ENCODE measurements around the gene CCDC13.
"Not testable (repeated sequence)": the region's sequence is repeated elsewhere in the genome, so short reads cannot be mapped to it uniquely, and the experiment has no call there.

The CCDC13 gene

DNA sequence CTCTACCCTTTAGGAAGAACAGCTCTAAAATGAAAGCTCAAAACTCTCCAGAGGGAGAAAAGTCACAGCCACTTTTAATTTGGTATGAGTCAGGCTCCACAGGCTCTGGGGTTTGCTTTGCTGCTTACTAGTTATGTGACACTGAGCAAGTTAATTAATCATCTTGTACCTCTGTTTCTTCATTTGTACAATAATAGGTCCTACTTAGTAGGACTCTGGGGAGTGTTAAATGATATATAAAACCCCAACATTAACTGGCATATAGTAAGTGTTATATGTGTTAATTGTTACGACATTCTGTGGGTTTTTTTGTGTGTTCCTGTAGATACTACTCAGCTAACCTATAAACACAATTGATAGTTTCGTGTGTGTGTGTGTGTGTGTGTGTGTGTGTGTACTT, 42.8 kb upstream of the CCDC13 start:
- Histone ChIP-seq H3K4me2 (no peak overlapping the region), H3K4me1 (ENCODE audit: low read depth, poor library complexity, severe bottlenecking) (no peaks in the 10 kb centered on the region), H3K36me3 (ENCODE audit: insufficient read depth) (no peaks in the 10 kb centered on the region), H3K4me3 (IDR thresholded peaks at IDR 0.05; ENCODE audit: insufficient read depth, low read depth, low read length) (no peak overlapping the region), H3K27ac (no peak overlapping the region), H3K27me3 (ENCODE audit: insufficient read depth, low read depth) (no peaks in the 10 kb centered on the region), H4K20me1 (ENCODE audit: insufficient read depth) (no peaks in the 10 kb centered on the region), H2AFZ (ENCODE audit: low read depth) (no peak overlapping the region), H3K79me2 (ENCODE audit: insufficient read depth, low read depth) (no peaks in the 10 kb centered on the region), H3K9ac (no peak overlapping the region)
- TF ChIP-seq, protein P1, sequence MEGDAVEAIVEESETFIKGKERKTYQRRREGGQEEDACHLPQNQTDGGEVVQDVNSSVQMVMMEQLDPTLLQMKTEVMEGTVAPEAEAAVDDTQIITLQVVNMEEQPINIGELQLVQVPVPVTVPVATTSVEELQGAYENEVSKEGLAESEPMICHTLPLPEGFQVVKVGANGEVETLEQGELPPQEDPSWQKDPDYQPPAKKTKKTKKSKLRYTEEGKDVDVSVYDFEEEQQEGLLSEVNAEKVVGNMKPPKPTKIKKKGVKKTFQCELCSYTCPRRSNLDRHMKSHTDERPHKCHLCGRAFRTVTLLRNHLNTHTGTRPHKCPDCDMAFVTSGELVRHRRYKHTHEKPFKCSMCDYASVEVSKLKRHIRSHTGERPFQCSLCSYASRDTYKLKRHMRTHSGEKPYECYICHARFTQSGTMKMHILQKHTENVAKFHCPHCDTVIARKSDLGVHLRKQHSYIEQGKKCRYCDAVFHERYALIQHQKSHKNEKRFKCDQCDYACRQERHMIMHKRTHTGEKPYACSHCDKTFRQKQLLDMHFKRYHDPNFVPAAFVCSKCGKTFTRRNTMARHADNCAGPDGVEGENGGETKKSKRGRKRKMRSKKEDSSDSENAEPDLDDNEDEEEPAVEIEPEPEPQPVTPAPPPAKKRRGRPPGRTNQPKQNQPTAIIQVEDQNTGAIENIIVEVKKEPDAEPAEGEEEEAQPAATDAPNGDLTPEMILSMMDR (conservative IDR thresholded peaks at IDR 0.05; ENCODE audit: low read depth, low read length) = no peak

DNA sequence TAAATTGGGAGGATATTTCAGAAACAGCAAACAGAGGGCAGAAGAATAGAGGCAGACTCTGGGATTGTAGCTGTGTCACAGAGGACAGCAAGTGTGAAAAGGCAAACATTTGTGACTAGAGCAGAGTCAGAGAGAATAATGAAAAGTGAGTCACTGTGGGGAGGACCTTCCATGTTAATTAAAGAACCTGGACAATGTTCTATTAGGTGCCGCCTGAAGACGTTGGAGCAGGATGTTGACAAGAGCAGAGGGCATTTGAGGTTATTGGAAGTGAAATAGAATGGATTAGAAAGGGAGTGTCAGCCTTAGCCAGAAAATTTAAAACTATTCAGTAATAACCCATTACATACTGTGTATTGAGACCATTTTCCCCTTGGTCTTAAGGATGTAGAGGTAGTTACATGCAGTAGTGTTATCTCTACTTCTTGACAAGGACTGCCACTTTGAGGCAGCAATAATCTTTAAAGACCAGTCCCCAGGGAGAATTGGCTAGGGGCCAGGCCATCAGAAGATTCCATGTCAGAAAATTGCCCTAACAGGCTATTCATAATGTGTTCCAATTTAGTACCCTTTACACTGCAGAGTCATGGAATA, 42.0 kb upstream of the CCDC13 start:
- no peak overlapping the region for H3K4me2 ChIP-seq
- no peaks in the 10 kb centered on the region for H3K79me2 ChIP-seq (ENCODE audit: insufficient read depth, low read depth)
- no peaks in the 10 kb centered on the region for H3K36me3 ChIP-seq (ENCODE audit: insufficient read depth)
- H3K9ac ChIP-seq = no peak overlapping the region
- H3K4me3 ChIP-seq (IDR thresholded peaks at IDR 0.05; ENCODE audit: insufficient read depth, low read depth, low read length) = no peak overlapping the region
- no peaks in the 10 kb centered on the region for H3K4me1 ChIP-seq (ENCODE audit: low read depth, poor library complexity, severe bottlenecking)
- no peak overlapping the region for H2AFZ ChIP-seq (ENCODE audit: low read depth)
- H4K20me1 ChIP-seq (ENCODE audit: insufficient read depth) = no peaks in the 10 kb centered on the region
- no peaks in the 10 kb centered on the region for H3K27me3 ChIP-seq (ENCODE audit: insufficient read depth, low read depth)
- TF ChIP-seq, protein P1 (conservative IDR thresholded peaks at IDR 0.05; ENCODE audit: low read depth, low read length) = no peak
- H3K27ac ChIP-seq = no peak overlapping the region

DNA sequence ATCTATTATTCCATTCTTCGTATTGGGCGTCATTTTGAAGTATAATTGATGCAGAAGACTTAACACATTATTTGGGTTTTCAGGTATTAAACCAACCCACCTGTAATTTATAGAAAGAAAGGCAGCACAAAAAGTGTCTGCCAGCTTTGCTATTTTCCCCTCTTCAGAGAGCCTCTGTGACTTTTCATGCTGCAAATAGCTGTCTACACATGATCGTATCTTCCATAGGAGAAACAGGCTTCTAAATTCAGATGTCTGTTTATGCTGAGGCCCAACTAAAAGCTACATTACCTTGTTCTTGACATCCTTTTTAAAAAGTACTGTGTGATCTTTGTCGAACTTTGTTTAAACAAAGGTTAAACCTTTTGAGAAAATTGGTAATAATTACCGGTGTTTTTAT, 41.2 kb upstream of the CCDC13 start:
- TF ChIP-seq, protein P1 (conservative IDR thresholded peaks at IDR 0.05; ENCODE audit: low read depth, low read length) = no peak

DNA sequence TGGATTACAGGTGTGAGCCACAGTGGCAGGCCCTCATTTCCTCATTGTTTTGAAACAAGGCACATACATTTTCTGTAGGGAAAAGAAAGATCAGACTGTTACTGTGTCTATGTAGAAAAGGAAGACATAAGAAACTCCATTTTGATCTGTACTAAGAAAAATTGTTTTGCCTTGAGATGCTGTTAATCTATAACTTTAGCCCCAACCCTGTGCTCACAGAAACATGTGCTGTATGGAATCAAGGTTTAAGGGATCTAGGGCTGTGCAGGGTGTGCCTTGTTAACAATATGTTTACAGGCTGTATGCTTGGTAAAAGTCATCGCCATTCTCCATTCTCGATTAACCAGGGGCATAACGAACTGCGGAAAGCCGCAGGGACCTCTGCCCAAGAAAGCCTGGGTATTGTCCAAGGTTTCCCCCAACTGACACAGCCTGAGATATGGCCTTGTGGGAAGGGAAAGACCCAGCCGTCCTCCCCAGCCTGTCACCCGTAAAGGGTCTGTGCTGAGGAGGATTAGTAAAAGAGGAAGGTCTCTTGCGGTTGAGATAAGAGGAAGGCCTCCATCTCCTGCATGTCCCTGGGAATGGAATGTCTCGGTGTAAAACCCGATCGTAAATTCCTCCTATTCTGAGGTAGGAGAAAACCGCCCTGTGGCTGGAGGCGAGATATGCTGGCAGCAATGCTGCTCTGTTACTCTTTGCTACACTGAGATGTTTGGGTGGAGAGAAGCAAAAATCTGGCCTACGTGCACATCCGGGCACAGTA, 38.2 kb upstream of the CCDC13 start:
- not testable (repeated sequence) for H3K4me1 ChIP-seq (ENCODE audit: low read depth, poor library complexity, severe bottlenecking)

More for the DNA sequence above, 41.2 kb upstream of the CCDC13 start:
- H3K36me3 ChIP-seq (ENCODE audit: insufficient read depth) = no peaks in the 10 kb centered on the region
- no peaks in the 10 kb centered on the region for H3K79me2 ChIP-seq (ENCODE audit: insufficient read depth, low read depth)
- no peaks in the 10 kb centered on the region for H3K4me1 ChIP-seq (ENCODE audit: low read depth, poor library complexity, severe bottlenecking)
- H3K27ac ChIP-seq = no peak overlapping the region
- no peak overlapping the region for H3K9ac ChIP-seq
- H3K4me2 ChIP-seq = no peak overlapping the region
- no peak overlapping the region for H2AFZ ChIP-seq (ENCODE audit: low read depth)
- H3K4me3 ChIP-seq (IDR thresholded peaks at IDR 0.05; ENCODE audit: insufficient read depth, low read depth, low read length) = no peak overlapping the region
- no peaks in the 10 kb centered on the region for H3K27me3 ChIP-seq (ENCODE audit: insufficient read depth, low read depth)
- no peaks in the 10 kb centered on the region for H4K20me1 ChIP-seq (ENCODE audit: insufficient read depth)

DNA sequence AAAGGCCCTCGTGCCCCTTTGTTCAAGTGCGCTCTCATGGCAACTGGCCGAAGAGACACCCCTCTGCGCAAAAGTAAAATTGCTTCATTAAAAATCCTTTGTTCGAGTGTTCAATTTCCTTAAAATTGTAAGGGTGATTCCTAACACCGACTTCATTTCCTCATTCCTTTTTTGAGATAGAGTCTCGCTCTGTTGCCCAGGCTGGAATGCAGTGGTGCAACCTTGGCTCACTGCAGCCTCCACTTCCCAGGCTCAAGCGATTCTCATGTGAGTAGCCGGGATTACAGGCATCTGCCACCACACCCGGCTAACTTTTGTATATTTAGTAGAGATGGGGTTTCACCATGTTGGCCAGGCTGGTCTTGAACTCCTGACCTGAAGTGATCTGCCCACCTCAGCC, 37.7 kb upstream of the CCDC13 start:
- not testable (repeated sequence) for H3K4me1 ChIP-seq (ENCODE audit: low read depth, poor library complexity, severe bottlenecking); H3K27me3 ChIP-seq (ENCODE audit: insufficient read depth, low read depth); H3K4me3 ChIP-seq (IDR thresholded peaks at IDR 0.05; ENCODE audit: insufficient read depth, low read depth, low read length); H2AFZ ChIP-seq (ENCODE audit: low read depth); H3K36me3 ChIP-seq (ENCODE audit: insufficient read depth); H3K4me2 ChIP-seq; H3K79me2 ChIP-seq (ENCODE audit: insufficient read depth, low read depth); H4K20me1 ChIP-seq (ENCODE audit: insufficient read depth); H3K9ac ChIP-seq; H3K27ac ChIP-seq

More for the DNA sequence above, 38.2 kb upstream of the CCDC13 start:
- H3K27me3 ChIP-seq (ENCODE audit: insufficient read depth, low read depth); H2AFZ ChIP-seq (ENCODE audit: low read depth); H4K20me1 ChIP-seq (ENCODE audit: insufficient read depth); H3K9ac ChIP-seq; H3K27ac ChIP-seq; H3K4me2 ChIP-seq; H3K79me2 ChIP-seq (ENCODE audit: insufficient read depth, low read depth); H3K4me3 ChIP-seq (IDR thresholded peaks at IDR 0.05; ENCODE audit: insufficient read depth, low read depth, low read length); H3K36me3 ChIP-seq (ENCODE audit: insufficient read depth): not testable (repeated sequence)

Measured in KMS-11 (cell line).